ENCODE measurements around the gene INTS11.

Gene INTS11

GRCh38 chr1:1343811-1344421 lies 19.5 kb upstream of the INTS11 start:
- DNase-seq (ENCODE audit: low read depth, low spot score): no peak

- DNase-seq (ENCODE audit: low read depth, low spot score): no peak
These were observed 18.2 kb upstream of the INTS11 start for GRCh38 chr1:1342584-1343115.

GRCh38 chr1:1342061-1342562 lies 17.7 kb upstream of the INTS11 start:
- no peak for DNase-seq (ENCODE audit: low read depth, low spot score)

- DNase-seq (ENCODE audit: low read depth, low spot score): no peak
These were observed 17.1 kb upstream of the INTS11 start for GRCh38 chr1:1341549-1342021.

GRCh38 chr1:1340791-1341548 lies 16.5 kb upstream of the INTS11 start:
- DNase-seq (ENCODE audit: low read depth, low spot score): no peak

- no peak for DNase-seq (ENCODE audit: low read depth, low spot score)
These were observed 15.7 kb upstream of the INTS11 start for GRCh38 chr1:1340185-1340584.

- no peak for DNase-seq (ENCODE audit: low read depth, low spot score)
These were observed 13.8 kb upstream of the INTS11 start for GRCh38 chr1:1338278-1338677.

GRCh38 chr1:1337793-1338147 lies 13.3 kb upstream of the INTS11 start:
- no peak for DNase-seq (ENCODE audit: low read depth, low spot score)

GRCh38 chr1:1336931-1337792 lies 12.7 kb upstream of the INTS11 start:
- DNase-seq (ENCODE audit: low read depth, low spot score): no peak

GRCh38 chr1:1336446-1336845 lies 12.0 kb upstream of the INTS11 start:
- DNase-seq (ENCODE audit: low read depth, low spot score): no peak

GRCh38 chr1:1335792-1336248 lies 11.4 kb upstream of the INTS11 start:
- no peak for DNase-seq (ENCODE audit: low read depth, low spot score)

- DNase-seq (ENCODE audit: low read depth, low spot score): no peak
These were observed 10.8 kb upstream of the INTS11 start for GRCh38 chr1:1335283-1335682.

- DNase-seq (ENCODE audit: low read depth, low spot score): no peak
These were observed 10.4 kb upstream of the INTS11 start for GRCh38 chr1:1334835-1335234.

GRCh38 chr1:1333551-1334241 lies 9.2 kb upstream of the INTS11 start:
- DNase-seq (ENCODE audit: low read depth, low spot score): no peak

GRCh38 chr1:1332774-1333480 lies 8.5 kb upstream of the INTS11 start:
- DNase-seq (ENCODE audit: low read depth, low spot score): no peak

- no peak for DNase-seq (ENCODE audit: low read depth, low spot score)
These were observed 7.7 kb upstream of the INTS11 start for GRCh38 chr1:1332031-1332755.

GRCh38 chr1:1331068-1331965 lies 6.9 kb upstream of the INTS11 start, which contains the start of gene TAS1R3:
TAS1R3 (plus strand) TSS chr1:1331280; CDS start chr1:1331346, 66 bp downstream.
- no peak for DNase-seq (ENCODE audit: low read depth, low spot score)

- DNase-seq (ENCODE audit: low read depth, low spot score): no peak
These were observed 6.1 kb upstream of the INTS11 start for GRCh38 chr1:1330366-1331067.
